ENCODE results near the gene TMEM168. TPM values are rescaled to one million over a fixed set of nuclear protein-coding genes. Genes with fewer than 3 reads are reported as not detected.
A peak's percentile ranks its signal among the peaks of the same experiment; 100 is the strongest.
"Not testable (repeated sequence)": the region's sequence is repeated elsewhere in the genome, so short reads cannot be mapped to it uniquely, and the experiment has no call there.

The TMEM168 gene
- total RNA-seq, 1 experiment from 2014 or later, result 28.9 TPM

GRCh38 chr7:112800486-112800885 lies 10.3 kb upstream of the TMEM168 start:
- intact Hi-C loops (cut with micrococcal nuclease; ENCODE audit: unreplicated experiment), result no loop called here
- TF ChIP-seq CTCF (IDR thresholded peaks at IDR 0.05; ENCODE audit: insufficient read depth in 1 of 2, low read depth in 1 of 2, low read length in 1 of 2, severe bottlenecking in 1 of 2, unreplicated experiment in 1 of 2), result no peak
- Mint-ChIP-seq H3K27me3 (ENCODE audit: insufficient read depth, unreplicated experiment) (no peaks in the 10 kb centered on the region), H3K4me3 (ENCODE audit: unreplicated experiment) (no peak overlapping the region), H3K9me3 (ENCODE audit: unreplicated experiment) (no peaks in the 10 kb centered on the region), H3K4me1 (ENCODE audit: low read depth, unreplicated experiment) (peaks cover 7% of the 10 kb centered on the region), H3K36me3 (ENCODE audit: insufficient read depth, unreplicated experiment) (no peaks in the 10 kb centered on the region), H3K27ac (ENCODE audit: unreplicated experiment) (peak overlapping the region; percentile 69)
- ChIA-PET POLR2A (no interaction called here), CTCF (no interaction called here)
- BruUV-seq (replicated peaks), result no TSS peak
- H3K27me3 ChIP-seq (replicated peaks; ENCODE audit: control insufficient read depth, insufficient read depth, low read length), result no peaks in the 10 kb centered on the region
- H3K4me3 ChIP-seq (ENCODE audit: low read depth, low read length), result no peak overlapping the region
- no peaks in the 10 kb centered on the region for H3K36me3 ChIP-seq (ENCODE audit: control insufficient read depth, insufficient read depth, low read length)
- peak in 1 of 2 experiments; percentile 48 for DNase-seq
- H3K4me1 ChIP-seq, result no peaks in the 10 kb centered on the region; the same call in 1 of the 2 replicates
- H3K9me3 ChIP-seq, result no peaks in the 10 kb centered on the region

GRCh38 chr7:112799448-112800120 lies 9.4 kb upstream of the TMEM168 start:
- POLR2A ChIA-PET, result no interaction called here
- no peaks in the 10 kb centered on the region; the same call in 1 of the 2 replicates for H3K4me1 ChIP-seq
- Mint-ChIP-seq H3K9me3 (ENCODE audit: unreplicated experiment) (no peaks in the 10 kb centered on the region), H3K27ac (ENCODE audit: unreplicated experiment) (no peak overlapping the region), H3K4me3 (ENCODE audit: unreplicated experiment) (no peak overlapping the region), H3K27me3 (ENCODE audit: insufficient read depth, unreplicated experiment) (no peaks in the 10 kb centered on the region), H3K36me3 (ENCODE audit: insufficient read depth, unreplicated experiment) (no peaks in the 10 kb centered on the region), H3K4me1 (ENCODE audit: low read depth, unreplicated experiment) (peaks cover 7% of the 10 kb centered on the region)
- H3K27me3 ChIP-seq (replicated peaks; ENCODE audit: control insufficient read depth, insufficient read depth, low read length), result no peaks in the 10 kb centered on the region
- no peaks in the 10 kb centered on the region for H3K36me3 ChIP-seq (ENCODE audit: control insufficient read depth, insufficient read depth, low read length)
- CTCF ChIA-PET, result no interaction called here
- intact Hi-C loops (cut with micrococcal nuclease; ENCODE audit: unreplicated experiment), result no loop called here
- TF ChIP-seq CTCF (IDR thresholded peaks at IDR 0.05; ENCODE audit: insufficient read depth in 1 of 2, low read depth in 1 of 2, low read length in 1 of 2, severe bottlenecking in 1 of 2, unreplicated experiment in 1 of 2), result no peak
- H3K9me3 ChIP-seq, result no peaks in the 10 kb centered on the region
- no peak for DNase-seq
- BruUV-seq (replicated peaks), result no TSS peak
- no peak overlapping the region for H3K4me3 ChIP-seq (ENCODE audit: low read depth, low read length)

GRCh38 chr7:112798274-112799159 lies 8.3 kb upstream of the TMEM168 start:
- BruUV-seq (replicated peaks), result no TSS peak
- H3K4me3 Mint-ChIP-seq (ENCODE audit: unreplicated experiment), result no peak overlapping the region
- no peak for DNase-seq
- no peak overlapping the region for H3K27ac Mint-ChIP-seq (ENCODE audit: unreplicated experiment)
- H3K27me3 Mint-ChIP-seq (ENCODE audit: insufficient read depth, unreplicated experiment), result no peaks in the 10 kb centered on the region
- no peak for TF ChIP-seq CTCF (IDR thresholded peaks at IDR 0.05; ENCODE audit: insufficient read depth in 1 of 2, low read depth in 1 of 2, low read length in 1 of 2, severe bottlenecking in 1 of 2, unreplicated experiment in 1 of 2)
- ChIA-PET POLR2A (no interaction called here), CTCF (no interaction called here)
- Histone ChIP-seq H3K27me3 (replicated peaks; ENCODE audit: control insufficient read depth, insufficient read depth, low read length) (no peaks in the 10 kb centered on the region), H3K4me3 (ENCODE audit: low read depth, low read length) (no peak overlapping the region), H3K4me1 (no peaks in the 10 kb centered on the region; the same call in 1 of the 2 replicates), H3K9me3 (no peaks in the 10 kb centered on the region), H3K36me3 (ENCODE audit: control insufficient read depth, insufficient read depth, low read length) (no peaks in the 10 kb centered on the region)
- no peaks in the 10 kb centered on the region for H3K9me3 Mint-ChIP-seq (ENCODE audit: unreplicated experiment)
- peaks cover 7% of the 10 kb centered on the region for H3K4me1 Mint-ChIP-seq (ENCODE audit: low read depth, unreplicated experiment)
- no peaks in the 10 kb centered on the region for H3K36me3 Mint-ChIP-seq (ENCODE audit: insufficient read depth, unreplicated experiment)
- intact Hi-C loops (cut with micrococcal nuclease; ENCODE audit: unreplicated experiment), result no loop called here

- H3K9me3 Mint-ChIP-seq (ENCODE audit: unreplicated experiment); POLR2A ChIA-PET; H3K27me3 Mint-ChIP-seq (ENCODE audit: insufficient read depth, unreplicated experiment); H3K4me1 ChIP-seq; H3K9me3 ChIP-seq; H3K36me3 Mint-ChIP-seq (ENCODE audit: insufficient read depth, unreplicated experiment); H3K4me3 Mint-ChIP-seq (ENCODE audit: unreplicated experiment); H3K4me3 ChIP-seq (ENCODE audit: low read depth, low read length); H3K27ac Mint-ChIP-seq (ENCODE audit: unreplicated experiment); H3K27me3 ChIP-seq (replicated peaks; ENCODE audit: control insufficient read depth, insufficient read depth, low read length); intact Hi-C loops (cut with micrococcal nuclease; ENCODE audit: unreplicated experiment); BruUV-seq (replicated peaks); H3K36me3 ChIP-seq (ENCODE audit: control insufficient read depth, insufficient read depth, low read length); DNase-seq; H3K4me1 Mint-ChIP-seq (ENCODE audit: low read depth, unreplicated experiment); CTCF ChIA-PET: not testable (repeated sequence)
These were observed 6.4 kb upstream of the TMEM168 start for GRCh38 chr7:112796552-112796951.

Data from Caco-2 (cell line).